ENCODE measurements around the gene UCK1.
"Not testable (repeated sequence)": the region's sequence is repeated elsewhere in the genome, so short reads cannot be mapped to it uniquely, and the experiment has no call there.

The UCK1 gene

DNA sequence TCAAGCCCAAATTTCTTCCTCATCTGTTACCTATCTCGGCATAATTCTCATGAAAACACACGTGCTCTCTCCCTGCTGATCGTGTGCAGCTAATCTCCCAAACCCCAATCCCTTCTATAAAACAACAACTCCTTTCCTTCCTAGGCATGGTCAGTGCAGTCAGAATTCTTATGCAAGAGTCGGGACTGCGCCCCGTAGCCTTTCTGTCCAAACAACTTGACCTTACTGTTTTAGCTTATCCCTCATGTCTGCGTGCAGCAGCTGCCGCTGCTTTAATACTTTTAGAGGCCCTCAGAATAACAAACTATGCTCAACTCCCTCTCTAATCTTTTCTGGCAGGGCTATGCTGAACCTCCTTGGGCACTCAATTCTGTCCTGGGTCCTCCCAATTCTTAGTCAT, 19.4 kb upstream of the UCK1 start:
- H3K4me3 ChIP-seq (ENCODE audit: low read depth, low read length); H3K79me2 ChIP-seq (ENCODE audit: control insufficient read depth, insufficient read depth, low read length, unreplicated experiment); H2AFZ ChIP-seq (ENCODE audit: low read length, unreplicated experiment); H3K4me1 ChIP-seq (ENCODE audit: control insufficient read depth, insufficient read depth, low read length, unreplicated experiment); H3K36me3 ChIP-seq (ENCODE audit: insufficient read depth, low read length); H3K27ac ChIP-seq (ENCODE audit: low read depth, low read length): not testable (repeated sequence)
- peaks cover 59% of the 10 kb centered on the region for H3K27me3 ChIP-seq (ENCODE audit: insufficient read depth, low read length)

DNA sequence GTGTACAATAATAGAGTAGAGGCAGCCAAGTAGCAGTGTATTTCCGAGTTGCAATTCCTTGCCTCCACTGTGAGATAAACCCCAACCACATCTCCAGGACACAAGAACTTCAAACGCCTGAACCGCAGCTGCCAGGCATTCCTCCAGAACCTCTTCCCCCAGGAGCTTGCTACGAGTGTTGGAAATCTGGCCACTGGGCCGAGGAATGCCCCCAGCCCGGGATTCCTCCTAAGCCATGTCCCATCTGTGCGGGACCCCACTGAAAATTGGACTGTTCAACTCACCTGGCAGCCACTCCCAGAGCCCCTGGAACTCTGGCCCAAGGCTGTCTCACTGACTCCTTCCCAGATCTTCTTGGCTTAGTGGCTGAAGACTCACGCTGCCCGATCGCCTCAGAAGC, 18.1 kb upstream of the UCK1 start:
- not testable (repeated sequence) for H3K4me1 ChIP-seq (ENCODE audit: control insufficient read depth, insufficient read depth, low read length, unreplicated experiment); H3K27ac ChIP-seq (ENCODE audit: low read depth, low read length); H3K4me3 ChIP-seq (ENCODE audit: low read depth, low read length); H2AFZ ChIP-seq (ENCODE audit: low read length, unreplicated experiment); H3K79me2 ChIP-seq (ENCODE audit: control insufficient read depth, insufficient read depth, low read length, unreplicated experiment); H3K36me3 ChIP-seq (ENCODE audit: insufficient read depth, low read length)
- peaks cover 58% of the 10 kb centered on the region for H3K27me3 ChIP-seq (ENCODE audit: insufficient read depth, low read length)

- Histone ChIP-seq H3K4me1 (ENCODE audit: control insufficient read depth, insufficient read depth, low read length, unreplicated experiment) (no peaks in the 10 kb centered on the region), H2AFZ (ENCODE audit: low read length, unreplicated experiment) (peak overlapping the region; percentile 77), H3K4me3 (ENCODE audit: low read depth, low read length) (peak overlapping the region; percentile 65), H3K36me3 (ENCODE audit: insufficient read depth, low read length) (no peaks in the 10 kb centered on the region), H3K27me3 (ENCODE audit: insufficient read depth, low read length) (peaks cover 47% of the 10 kb centered on the region), H3K27ac (ENCODE audit: low read depth, low read length) (no peak overlapping the region), H3K79me2 (ENCODE audit: control insufficient read depth, insufficient read depth, low read length, unreplicated experiment) (no peaks in the 10 kb centered on the region)
These were observed 15.4 kb upstream of the UCK1 start for GRCh38 chr9:131546336-131547084.

DNA sequence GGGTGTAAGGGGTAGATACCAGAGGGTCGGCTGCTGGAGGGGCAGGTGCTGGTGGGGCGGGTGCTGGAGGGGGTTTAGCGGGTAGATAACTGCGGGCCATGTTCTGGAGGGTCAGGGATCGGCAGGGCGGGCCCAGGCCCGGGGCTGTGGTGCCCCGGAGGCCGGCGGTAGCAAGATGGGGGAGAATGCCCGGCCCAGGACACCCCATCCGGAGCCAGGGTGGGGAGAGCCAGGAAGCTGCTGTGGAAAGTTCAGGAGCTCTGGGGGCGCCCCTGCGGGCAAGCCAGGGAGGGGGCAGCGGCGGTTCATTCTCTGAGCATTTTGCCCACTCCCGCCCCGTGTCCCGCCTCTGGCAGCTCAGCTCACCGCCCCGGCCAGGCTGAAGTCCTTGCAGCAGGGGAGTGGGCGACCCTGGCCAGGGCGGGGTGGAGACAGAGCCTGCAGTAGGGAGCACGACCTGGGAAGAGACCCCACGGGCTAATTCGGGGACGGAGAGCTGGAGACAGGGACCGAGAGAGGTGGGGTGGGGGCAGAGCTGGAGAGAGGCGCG, 14.8 kb upstream of the UCK1 start:
- H3K79me2 ChIP-seq (ENCODE audit: control insufficient read depth, insufficient read depth, low read length, unreplicated experiment): no peaks in the 10 kb centered on the region
- H3K4me1 ChIP-seq (ENCODE audit: control insufficient read depth, insufficient read depth, low read length, unreplicated experiment): no peaks in the 10 kb centered on the region
- peaks cover 47% of the 10 kb centered on the region for H3K27me3 ChIP-seq (ENCODE audit: insufficient read depth, low read length)
- no peak overlapping the region for H3K27ac ChIP-seq (ENCODE audit: low read depth, low read length)
- no peaks in the 10 kb centered on the region for H3K36me3 ChIP-seq (ENCODE audit: insufficient read depth, low read length)
- H3K4me3 ChIP-seq (ENCODE audit: low read depth, low read length): no peak overlapping the region
- no peak overlapping the region for H2AFZ ChIP-seq (ENCODE audit: low read length, unreplicated experiment)

- Histone ChIP-seq H3K27ac (ENCODE audit: low read depth, low read length) (no peak within 1 kb of the TSS), H3K27me3 (ENCODE audit: insufficient read depth, low read length) (peaks cover 47% of the 10 kb centered on the region), H3K79me2 (ENCODE audit: control insufficient read depth, insufficient read depth, low read length, unreplicated experiment) (no peaks in the 10 kb centered on the region), H3K4me3 (ENCODE audit: low read depth, low read length) (no peak within 1 kb of the TSS), H2AFZ (ENCODE audit: low read length, unreplicated experiment) (no peak within 1 kb of the TSS), H3K4me1 (ENCODE audit: control insufficient read depth, insufficient read depth, low read length, unreplicated experiment) (no peaks in the 10 kb centered on the region), H3K36me3 (ENCODE audit: insufficient read depth, low read length) (no peaks in the 10 kb centered on the region)
These were observed 14.1 kb upstream of the UCK1 start, which contains the start of gene PRRT1B for GRCh38 chr9:131545003-131545785. Gene PRRT1B (plus strand): TSS chr9:131545523. CDS start chr9:131545616, 93 bp downstream.

DNA sequence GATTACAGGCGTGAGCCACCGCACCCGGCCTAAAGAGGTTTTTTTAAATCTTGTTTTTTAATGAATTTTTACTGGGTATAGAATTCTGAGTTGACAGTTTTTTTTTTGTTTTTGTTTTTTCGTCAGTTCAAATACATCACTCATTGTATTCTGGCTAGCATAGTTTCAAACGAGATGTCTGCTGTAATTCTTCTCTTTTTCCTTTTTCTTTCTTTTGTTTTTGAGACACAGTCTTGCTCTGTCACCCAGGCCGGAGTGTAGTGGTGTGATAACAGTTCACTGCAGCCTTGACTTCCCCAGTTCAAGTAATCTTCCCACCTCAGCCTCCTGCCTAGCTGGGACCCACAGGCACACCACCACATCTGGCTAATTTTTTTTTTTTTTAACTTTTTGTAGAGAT, 12.1 kb upstream of the UCK1 start:
- H3K27me3 ChIP-seq (ENCODE audit: insufficient read depth, low read length): peaks cover 37% of the 10 kb centered on the region
- no peak overlapping the region for H2AFZ ChIP-seq (ENCODE audit: low read length, unreplicated experiment)
- H3K27ac ChIP-seq (ENCODE audit: low read depth, low read length): no peak overlapping the region
- no peaks in the 10 kb centered on the region for H3K79me2 ChIP-seq (ENCODE audit: control insufficient read depth, insufficient read depth, low read length, unreplicated experiment)
- H3K36me3 ChIP-seq (ENCODE audit: insufficient read depth, low read length): no peaks in the 10 kb centered on the region
- H3K4me1 ChIP-seq (ENCODE audit: control insufficient read depth, insufficient read depth, low read length, unreplicated experiment): no peaks in the 10 kb centered on the region
- H3K4me3 ChIP-seq (ENCODE audit: low read depth, low read length): no peak overlapping the region

DNA sequence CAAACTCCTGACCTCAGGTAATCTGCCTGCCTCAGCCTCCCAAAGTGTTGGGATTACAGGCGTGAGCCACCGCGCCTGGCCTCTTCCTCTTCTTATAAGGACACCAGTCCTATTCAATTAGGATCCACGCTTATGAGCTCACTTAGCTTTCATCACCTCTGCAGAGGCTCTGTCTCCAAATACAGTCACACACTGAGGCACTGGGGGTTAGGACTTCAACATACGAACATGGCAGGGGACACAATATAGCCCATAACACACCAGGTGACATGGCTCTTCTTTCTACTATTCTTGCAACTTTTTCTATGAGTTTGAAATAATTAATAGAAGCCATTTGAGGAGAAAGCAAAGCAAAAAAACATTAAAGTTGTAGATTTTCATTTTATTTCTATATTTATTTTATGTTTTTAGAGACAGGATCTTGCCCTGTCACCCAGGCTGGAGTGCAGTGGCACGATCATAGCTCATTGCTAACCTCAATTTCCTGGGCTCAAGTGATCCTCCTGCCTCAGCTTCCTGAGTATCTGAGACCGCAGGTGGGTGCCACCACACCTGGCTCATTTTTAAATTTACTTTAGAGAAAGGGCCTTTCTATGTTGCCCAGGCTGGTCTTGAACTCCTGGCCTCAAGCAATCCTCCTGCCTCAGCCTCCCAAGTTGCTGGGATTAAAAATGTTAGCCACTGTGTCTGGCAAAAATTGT, 8.3 kb upstream of the UCK1 start:
- Histone ChIP-seq H3K27me3 (ENCODE audit: insufficient read depth, low read length) (peaks cover 4% of the 10 kb centered on the region; the same call in 1 of the 2 replicates), H3K4me3 (ENCODE audit: low read depth, low read length) (no peak overlapping the region), H3K27ac (ENCODE audit: low read depth, low read length) (no peak overlapping the region), H3K36me3 (ENCODE audit: insufficient read depth, low read length) (no peaks in the 10 kb centered on the region), H3K4me1 (ENCODE audit: control insufficient read depth, insufficient read depth, low read length, unreplicated experiment) (no peaks in the 10 kb centered on the region), H3K79me2 (ENCODE audit: control insufficient read depth, insufficient read depth, low read length, unreplicated experiment) (no peaks in the 10 kb centered on the region), H2AFZ (ENCODE audit: low read length, unreplicated experiment) (no peak overlapping the region)

DNA sequence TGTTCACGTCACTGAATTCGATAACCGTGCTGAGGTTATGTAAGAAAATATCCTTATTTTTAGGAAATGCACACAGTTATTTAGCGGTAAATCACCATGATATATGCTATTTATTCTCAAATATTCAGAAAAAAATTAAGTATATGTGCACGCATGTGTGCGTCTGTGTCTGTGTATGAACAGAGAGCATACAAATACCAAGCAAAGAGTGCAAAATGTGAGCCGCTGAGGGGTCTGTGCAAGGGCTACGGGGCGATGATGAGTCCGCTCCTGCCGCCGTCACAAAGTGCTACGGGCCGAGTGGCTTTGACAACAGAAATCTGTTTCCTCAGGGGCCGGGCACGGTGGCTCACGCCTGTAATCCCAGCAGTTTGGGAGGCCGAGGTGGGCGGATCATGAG, 6.9 kb upstream of the UCK1 start:
- Histone ChIP-seq H3K36me3 (ENCODE audit: insufficient read depth, low read length) (no peaks in the 10 kb centered on the region), H3K4me3 (ENCODE audit: low read depth, low read length) (no peak overlapping the region), H3K79me2 (ENCODE audit: control insufficient read depth, insufficient read depth, low read length, unreplicated experiment) (no peaks in the 10 kb centered on the region), H3K4me1 (ENCODE audit: control insufficient read depth, insufficient read depth, low read length, unreplicated experiment) (no peaks in the 10 kb centered on the region), H3K27ac (ENCODE audit: low read depth, low read length) (no peak overlapping the region), H3K27me3 (ENCODE audit: insufficient read depth, low read length) (no peaks in the 10 kb centered on the region), H2AFZ (ENCODE audit: low read length, unreplicated experiment) (no peak overlapping the region)

- Histone ChIP-seq H3K27me3 (ENCODE audit: insufficient read depth, low read length) (no peaks in the 10 kb centered on the region), H3K27ac (ENCODE audit: low read depth, low read length) (no peak overlapping the region), H3K36me3 (ENCODE audit: insufficient read depth, low read length) (no peaks in the 10 kb centered on the region), H3K79me2 (ENCODE audit: control insufficient read depth, insufficient read depth, low read length, unreplicated experiment) (peaks cover 10% of the 10 kb centered on the region), H3K4me1 (ENCODE audit: control insufficient read depth, insufficient read depth, low read length, unreplicated experiment) (no peaks in the 10 kb centered on the region), H2AFZ (ENCODE audit: low read length, unreplicated experiment) (no peak overlapping the region), H3K4me3 (ENCODE audit: low read depth, low read length) (no peak overlapping the region)
These were observed 3.7 kb upstream of the UCK1 start for GRCh38 chr9:131534721-131535237.

GRCh38 chr9:131530546-131530919, 530 bp downstream of the UCK1 start:
- no peaks in the 10 kb centered on the region for H3K27me3 ChIP-seq (ENCODE audit: insufficient read depth, low read length)
- H3K36me3 ChIP-seq (ENCODE audit: insufficient read depth, low read length): no peaks in the 10 kb centered on the region; the same call in 1 of the 2 replicates
- no peaks in the 10 kb centered on the region for H3K4me1 ChIP-seq (ENCODE audit: control insufficient read depth, insufficient read depth, low read length, unreplicated experiment)
- peak overlapping the region; percentile 91 for H2AFZ ChIP-seq (ENCODE audit: low read length, unreplicated experiment)
- no peak overlapping the region for H3K27ac ChIP-seq (ENCODE audit: low read depth, low read length)
- H3K79me2 ChIP-seq (ENCODE audit: control insufficient read depth, insufficient read depth, low read length, unreplicated experiment): peaks cover 11% of the 10 kb centered on the region
- peak overlapping the region; percentile 99 for H3K4me3 ChIP-seq (ENCODE audit: low read depth, low read length)

Measured in ACC112 (cell line).